Right ventricle myocardium inferior (tissue), 1 donor: ENCODE results near the gene HPDL. TPM values are rescaled to one million over a fixed set of nuclear protein-coding genes. Genes with fewer than 3 reads are reported as not detected.

Experiments
- ATAC-seq: fragments of 200-7000 bp; cut with Tn5 transposase; one replicate; pipeline ENCODE4 v1.9.1; 2020; ENCODE audit warnings: mild to moderate bottlenecking, moderate library complexity
- DNase-seq: peaks from one replicate; pipeline ENCODE4 v3.0.0; 2021; ENCODE audit errors: missing footprints
- intact Hi-C: fragments of 100-400 bp; cut with DNase I; formaldehyde crosslinking; loops from one replicate; pipeline ENCODE4 v1.11.0; 2022
- total RNA-seq: library from RNA; stranded (reverse); fragmentation: NEBNext Ultra II Directional; extraction: Animal tissue kit (Norgen Biotek cat#: 25700); gene quantifications from one replicate; pipeline ENCODE4 v1.2.1, GENCODE V29; 2021
- donor health status: DM: no; HTN: yes; CAD: no; lungs with severe emphysema.

Gene HPDL
- total RNA-seq, 1 donor from 2014 or later: not detected

GRCh38 chr1:45317166-45317565 is 9.5 kb upstream of the HPDL start:
- ATAC-seq: no peak
- intact Hi-C loops: no loop called here
- no peak for DNase-seq

GRCh38 chr1:45319761-45320160 is 6.9 kb upstream of the HPDL start:
- intact Hi-C loops: no loop called here
- DNase-seq: no peak
- ATAC-seq: no peak

- ATAC-seq (no peak), DNase-seq (no peak)
- intact Hi-C loops: no loop called here
These were observed 5.3 kb upstream of the HPDL start for GRCh38 chr1:45321444-45321843.

- ATAC-seq (no peak), DNase-seq (no peak)
- intact Hi-C loops: no loop called here
These were observed 4.1 kb upstream of the HPDL start for GRCh38 chr1:45322486-45323040.

- ATAC-seq (no peak), DNase-seq (no peak)
- intact Hi-C loops: no loop called here
These were observed 716 bp upstream of the HPDL start for GRCh38 chr1:45325851-45326506.

- ATAC-seq (no peak), DNase-seq (no peak)
- intact Hi-C loops: no loop called here
These were observed 1.2 kb downstream of the HPDL start for GRCh38 chr1:45327644-45328515.

- DNase-seq (no peak), ATAC-seq (no peak)
- intact Hi-C loops: no loop called here
These were observed 2.0 kb downstream of the HPDL start for GRCh38 chr1:45328680-45329079.

GRCh38 chr1:45329445-45329844 is 2.8 kb downstream of the HPDL start:
- DNase-seq (no peak), ATAC-seq (no peak)
- intact Hi-C loops: no loop called here

- intact Hi-C loops: no loop called here
- DNase-seq: no peak
- no peak for ATAC-seq
These were observed 5.0 kb downstream of the HPDL start for GRCh38 chr1:45331436-45332345.

GRCh38 chr1:45332346-45332720 is 5.6 kb downstream of the HPDL start:
- no peak for DNase-seq
- intact Hi-C loops: no loop called here
- no peak for ATAC-seq

- intact Hi-C loops: no loop called here
- ATAC-seq: peak; percentile 35
These were observed 7.9 kb downstream of the HPDL start for GRCh38 chr1:45334308-45335245.

GRCh38 chr1:45335855-45336324 is 9.2 kb downstream of the HPDL start:
- intact Hi-C loops: no loop called here
- ATAC-seq (no peak), DNase-seq (no peak)

More at GRCh38 chr1:45334308-45335245, 7.9 kb downstream of the HPDL start:
- no peak for DNase-seq

- intact Hi-C loops: no loop called here
- no peak for DNase-seq
- ATAC-seq: no peak
These were observed 11.1 kb downstream of the HPDL start for GRCh38 chr1:45337630-45338325.

- DNase-seq (peak; percentile 98), ATAC-seq (peak; percentile 96)
- intact Hi-C loops: loop anchor here (2.0 to 10.0 kb wide), 3 partner anchors 35 to 225 kb away; partner anchors contain the start of gene TESK2
These were observed 13.3 kb downstream of the HPDL start, which contains the start of the genes MUTYH and TOE1 for GRCh38 chr1:45339789-45340558. Gene MUTYH, minus strand, starts transcription at chr1:45340440. Its CDS starts 5,935 bp downstream, at chr1:45334505. Gene TOE1, plus strand, starts transcription at chr1:45340170. Its CDS starts 83 bp downstream, at chr1:45340253.

GRCh38 chr1:45340816-45341466 is 14.2 kb downstream of the HPDL start:
- intact Hi-C loops: loop anchor here (2.0 to 10.0 kb wide), 3 partner anchors 36 to 224 kb away; partner anchors contain the start of gene TESK2
- DNase-seq: no peak
- no peak for ATAC-seq

GRCh38 chr1:45344499-45344898 is 17.8 kb downstream of the HPDL start:
- intact Hi-C loops: loop anchor here (5.0 to 10.0 kb wide), 2 partner anchors 148 to 220 kb away; partner anchors contain the start of gene TESK2
- no peak for ATAC-seq
- no peak for DNase-seq
